Measurements from ENCODE around the gene SCAMP2. TPM values are rescaled to one million over a fixed set of nuclear protein-coding genes. Genes with fewer than 3 reads are reported as not detected.

The SCAMP2 gene
- polyA plus RNA-seq, 3 donors: 124 to 158 (median 124) TPM

- Mint-ChIP-seq H3K36me3 (peaks cover 12 to 16% of the 10 kb centered on the region in 2 donors), H3K4me3 (no peak overlapping the region), H3K9me3 (no peaks in the 10 kb centered on the region), H3K27me3 (ENCODE audit: low read depth in 3 of 3) (peaks cover 3 to 9% (median 4%) of the 10 kb centered on the region in 3 donors), H3K4me1 (peaks cover 3% of the 10 kb centered on the region), H3K27ac (peak overlapping the region in 1 of 7 donors; percentile 33)
- Histone ChIP-seq H3K27me3 (ENCODE audit: control insufficient read depth in 2 of 2, insufficient read depth in 2 of 2, low read length in 2 of 2) (no peaks in the 10 kb centered on the region), H4K20me1 (ENCODE audit: insufficient read depth, low read length) (peaks cover 21% of the 10 kb centered on the region), H3K4me3 (replicated peaks in 1 of 3; ENCODE audit: low read depth in 2 of 3, low read length in 3 of 3) (no peak overlapping the region), H3K9me3 (replicated peaks in 1 of 2; ENCODE audit: control insufficient read depth in 1 of 2, insufficient read depth in 1 of 2, low read length in 2 of 2) (no peaks in the 10 kb centered on the region), H3K4me1 (ENCODE audit: control insufficient read depth in 1 of 2, insufficient read depth in 2 of 2, low read length in 2 of 2) (no peaks in the 10 kb centered on the region), H2AFZ (ENCODE audit: insufficient read depth, low read depth, low read length, poor library complexity, severe bottlenecking) (no peak overlapping the region), H3K27ac (ENCODE audit: low read depth in 1 of 2, low read length in 2 of 2) (no peak overlapping the region), H3K36me3 (replicated peaks in 1 of 2; ENCODE audit: control insufficient read depth in 1 of 2, insufficient read depth in 2 of 2, low read length in 2 of 2) (peaks cover 11 to 15% of the 10 kb centered on the region in 2 donors), H3K4me2 (replicated peaks; ENCODE audit: extremely low read depth, low read length, poor library complexity, severe bottlenecking) (no peak overlapping the region), H3K9ac (ENCODE audit: insufficient read depth, low read length, poor library complexity, severe bottlenecking) (no peak overlapping the region), H3K79me2 (ENCODE audit: insufficient read depth, low read length) (no peaks in the 10 kb centered on the region)
- no peak for DNase-seq
- TF ChIP-seq, protein P1, sequence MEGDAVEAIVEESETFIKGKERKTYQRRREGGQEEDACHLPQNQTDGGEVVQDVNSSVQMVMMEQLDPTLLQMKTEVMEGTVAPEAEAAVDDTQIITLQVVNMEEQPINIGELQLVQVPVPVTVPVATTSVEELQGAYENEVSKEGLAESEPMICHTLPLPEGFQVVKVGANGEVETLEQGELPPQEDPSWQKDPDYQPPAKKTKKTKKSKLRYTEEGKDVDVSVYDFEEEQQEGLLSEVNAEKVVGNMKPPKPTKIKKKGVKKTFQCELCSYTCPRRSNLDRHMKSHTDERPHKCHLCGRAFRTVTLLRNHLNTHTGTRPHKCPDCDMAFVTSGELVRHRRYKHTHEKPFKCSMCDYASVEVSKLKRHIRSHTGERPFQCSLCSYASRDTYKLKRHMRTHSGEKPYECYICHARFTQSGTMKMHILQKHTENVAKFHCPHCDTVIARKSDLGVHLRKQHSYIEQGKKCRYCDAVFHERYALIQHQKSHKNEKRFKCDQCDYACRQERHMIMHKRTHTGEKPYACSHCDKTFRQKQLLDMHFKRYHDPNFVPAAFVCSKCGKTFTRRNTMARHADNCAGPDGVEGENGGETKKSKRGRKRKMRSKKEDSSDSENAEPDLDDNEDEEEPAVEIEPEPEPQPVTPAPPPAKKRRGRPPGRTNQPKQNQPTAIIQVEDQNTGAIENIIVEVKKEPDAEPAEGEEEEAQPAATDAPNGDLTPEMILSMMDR (IDR thresholded peaks at IDR 0.05): no peak
- intact Hi-C loops (cut with micrococcal nuclease): loop anchor here (10.0 kb wide), 1 partner anchor 173 kb away; no protein-coding TSS in a partner anchor
- WGBS (ENCODE audit: insufficient coverage): 93% methylated on average over 11 of the region's 18 CpGs
These were observed 64.9 kb downstream of the SCAMP2 start for GRCh38 chr15:74808078-74808839.

DNA sequence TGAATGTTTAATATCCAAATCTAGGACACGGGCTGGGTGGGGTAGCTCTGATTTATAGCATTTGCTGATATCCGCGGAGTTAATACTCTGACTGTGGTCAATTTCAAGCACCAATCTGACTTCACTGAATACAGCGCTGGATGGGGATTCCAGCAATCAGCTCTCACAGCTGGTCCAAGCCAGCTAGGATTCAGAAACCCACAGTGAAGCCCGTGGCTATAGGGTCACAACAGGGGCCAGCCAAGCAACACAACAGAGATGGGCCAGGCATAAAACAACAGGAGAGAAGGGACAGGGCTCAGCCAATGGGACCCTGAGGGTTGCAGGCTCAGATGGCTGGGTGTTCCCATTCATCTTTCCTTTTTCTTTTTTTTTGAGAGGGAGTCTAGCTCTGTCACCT, 65.9 kb downstream of the SCAMP2 start:
- WGBS (ENCODE audit: insufficient coverage): 75% methylated on average over 5 of the region's 5 CpGs
- Histone ChIP-seq H3K4me3 (replicated peaks in 1 of 3; ENCODE audit: low read depth in 2 of 3, low read length in 3 of 3) (no peak overlapping the region), H3K4me1 (ENCODE audit: control insufficient read depth in 1 of 2, insufficient read depth in 2 of 2, low read length in 2 of 2) (no peaks in the 10 kb centered on the region), H3K27ac (ENCODE audit: low read depth in 1 of 2, low read length in 2 of 2) (no peak overlapping the region), H3K4me2 (replicated peaks; ENCODE audit: extremely low read depth, low read length, poor library complexity, severe bottlenecking) (no peak overlapping the region), H4K20me1 (ENCODE audit: insufficient read depth, low read length) (peaks cover 31% of the 10 kb centered on the region), H3K9me3 (replicated peaks in 1 of 2; ENCODE audit: control insufficient read depth in 1 of 2, insufficient read depth in 1 of 2, low read length in 2 of 2) (no peaks in the 10 kb centered on the region), H3K27me3 (ENCODE audit: control insufficient read depth in 2 of 2, insufficient read depth in 2 of 2, low read length in 2 of 2) (no peaks in the 10 kb centered on the region), H3K79me2 (ENCODE audit: insufficient read depth, low read length) (no peaks in the 10 kb centered on the region), H3K9ac (ENCODE audit: insufficient read depth, low read length, poor library complexity, severe bottlenecking) (no peak overlapping the region), H3K36me3 (replicated peaks in 1 of 2; ENCODE audit: control insufficient read depth in 1 of 2, insufficient read depth in 2 of 2, low read length in 2 of 2) (peaks cover 21 to 25% of the 10 kb centered on the region in 2 donors), H2AFZ (ENCODE audit: insufficient read depth, low read depth, low read length, poor library complexity, severe bottlenecking) (no peak overlapping the region)
- peaks cover 3% of the 10 kb centered on the region for H3K4me1 Mint-ChIP-seq
- peak overlapping the region in 2 of 7 donors; percentile 40 to 43 for H3K27ac Mint-ChIP-seq
- H3K36me3 Mint-ChIP-seq: peaks cover 20 to 26% of the 10 kb centered on the region in 2 donors
- TF ChIP-seq, protein P1 (IDR thresholded peaks at IDR 0.05): no peak
- H3K27me3 Mint-ChIP-seq (ENCODE audit: low read depth in 3 of 3): peaks cover 3 to 6% (median 4%) of the 10 kb centered on the region in 3 donors
- DNase-seq: no peak
- intact Hi-C loops (cut with micrococcal nuclease): loop anchor here (10.0 kb wide), 1 partner anchor 172 kb away; no protein-coding TSS in a partner anchor
- no peak overlapping the region for H3K4me3 Mint-ChIP-seq
- no peaks in the 10 kb centered on the region for H3K9me3 Mint-ChIP-seq

All from CD14-positive monocyte (primary cell).